Measurements from ENCODE around the gene AIMP1. TPM values are rescaled to one million over a fixed set of nuclear protein-coding genes. Genes with fewer than 3 reads are reported as not detected.

The AIMP1 gene
- total and polyA plus RNA-seq, 10 of the 15 experiments (the other 5 are each of a cell fraction or from before 2014, with no cell fraction given) = 18.6 to 131 (median 56.5) TPM

GRCh38 chr4:106384878-106385277, 68.5 kb downstream of the AIMP1 start (continued):
- TF ChIP-seq SRF (IDR thresholded peaks at IDR 0.05; ENCODE audit: low read depth in 2 of 2, low read length in 2 of 2) = no peak
- TF ChIP-seq MTA2 (IDR thresholded peaks at IDR 0.05; ENCODE audit: low read depth) = no peak
- TF ChIP-seq CHD4 (IDR thresholded peaks at IDR 0.05) = no peak
- TF ChIP-seq MYB (IDR thresholded peaks at IDR 0.05; ENCODE audit: borderline replicate concordance, low read depth, low read length) = no peak
- TF ChIP-seq BCL3 (IDR thresholded peaks at IDR 0.05; ENCODE audit: borderline replicate concordance, insufficient read depth, low read depth, low read length, poor library complexity, severe bottlenecking) = no peak
- no peak for TF ChIP-seq PKNOX1 (IDR thresholded peaks at IDR 0.05)
- no peak for TF ChIP-seq CEBPZ (IDR thresholded peaks at IDR 0.05; ENCODE audit: low read depth, low read length)
- TF ChIP-seq PAX5 (IDR thresholded peaks at IDR 0.05; ENCODE audit: borderline replicate concordance, low read depth, low read length) = no peak
